B cell (primary cell): ENCODE measurements around the gene SETBP1. TPM values are rescaled to one million over a fixed set of nuclear protein-coding genes. Genes with fewer than 3 reads are reported as not detected.

ENCODE experiments used
- ATAC-seq: fragments of 200-7000 bp; cut with Tn5 transposase; one replicate; pipeline ENCODE4 v1.10.0; 2021; ENCODE audit warnings: low read depth, mild to moderate bottlenecking, moderate number of reproducible peaks, moderate library complexity
- CTCF ChIA-PET: fragments of 350-600 bp; sonication (Branson Sonifier 250); formaldehyde crosslinking; loops from one replicate; lab custom pipeline; 2021; ENCODE audit warnings: antibody characterized with exemption, inconsistent platforms; lab: Charles Lee
- POLR2A ChIA-PET: fragments of 350-600 bp; sonication (Branson Sonifier 250); formaldehyde crosslinking; loops from one replicate; lab custom pipeline; 2021; ENCODE audit warnings: antibody characterized with exemption; lab: Charles Lee
- DNase-seq: peaks from one replicate; pipeline ENCODE4 v3.0.0; 2013
- H2AFZ ChIP-seq: 2 replicates; pipeline ENCODE4 v1.6.1; 2012; ENCODE audit warnings: mild to moderate bottlenecking, low read depth, low read length; ENCODE audit not compliant: insufficient read depth, poor library complexity, severe bottlenecking
- H3K27ac ChIP-seq, 2 donors: 1 replicate in 1 of 2; 2 replicates in 1 of 2; pipeline ENCODE4 v1.5.1; 2012 to 2013; ENCODE audit warnings: low read length in 2 of 2, mild to moderate bottlenecking in 2 of 2, moderate library complexity in 1 of 2
- H3K27me3 ChIP-seq, 4 experiments: fragments of 200-600 bp in 1 of 4; sonication (generic) in 1 of 4; replicated peaks in 1 of 4; 1 replicate in 2 of 4; 2 replicates in 2 of 4; pipeline versions ENCODE4 v1.6.1 to v1.7.0; 2013 to 2016; ENCODE audit warnings: low read length in 3 of 4, mild to moderate bottlenecking in 2 of 4, mixed read lengths in 1 of 4, moderate library complexity in 1 of 4; ENCODE audit not compliant: insufficient read depth in 4 of 4, control insufficient read depth in 3 of 4; ENCODE audit errors: control extremely low read depth in 1 of 4
- H3K36me3 ChIP-seq, 2 experiments: replicated peaks in 1 of 2; 1 replicate in 1 of 2; 2 replicates in 1 of 2; pipeline versions ENCODE4 v1.6.1 to v1.7.1; 2013; ENCODE audit warnings: low read length in 1 of 2; ENCODE audit not compliant: insufficient read depth in 2 of 2, control insufficient read depth in 1 of 2; ENCODE audit errors: control extremely low read depth in 1 of 2, extremely low read depth in 1 of 2
- H3K4me1 ChIP-seq, 2 donors: fragments of 200-600 bp in 1 of 2; sonication (generic) in 1 of 2; 1 replicate in 1 of 2; 2 replicates in 1 of 2; pipeline versions ENCODE4 v1.5.1 to v1.6.1; 2013 to 2017; ENCODE audit warnings: low read length in 2 of 2; ENCODE audit not compliant: control insufficient read depth in 2 of 2, insufficient read depth in 2 of 2
- H3K4me2 ChIP-seq: replicated peaks from 2 replicates; pipeline ENCODE3; 2012; ENCODE audit warnings: mild to moderate bottlenecking, low read depth, low read length; ENCODE audit not compliant: poor library complexity, severe bottlenecking
- H3K4me3 ChIP-seq, 5 experiments: fragments of 200-600 bp in 1 of 5; sonication (generic) in 1 of 5; 1 replicate in 3 of 5; 2 replicates in 2 of 5; pipeline versions ENCODE4 v1.5.1 to v1.7.0; 2011 to 2016; ENCODE audit warnings: low read length in 4 of 5, mild to moderate bottlenecking in 4 of 5, low read depth in 2 of 5, control low read depth in 1 of 5, moderate library complexity in 1 of 5; ENCODE audit not compliant: insufficient read depth in 1 of 5; ENCODE audit errors: control extremely low read depth in 1 of 5, extremely low read depth in 1 of 5
- H3K79me2 ChIP-seq: fragments of 200-600 bp; sonication (generic); one replicate; pipeline ENCODE4 v1.6.0; 2016; ENCODE audit warnings: low read length; ENCODE audit not compliant: control insufficient read depth, insufficient read depth
- H3K9ac ChIP-seq: fragments of 200-600 bp; sonication (generic); 2 replicates; pipeline ENCODE4 v1.6.1; 2017; ENCODE audit warnings: mild to moderate bottlenecking, low read length, moderate library complexity
- H3K9me3 ChIP-seq, 3 donors: one replicate each; pipeline versions ENCODE4 v1.6.1 to v1.7.1; 2013; ENCODE audit warnings: low read length in 2 of 3; ENCODE audit not compliant: control insufficient read depth in 2 of 3, insufficient read depth in 1 of 3; ENCODE audit errors: control extremely low read depth in 1 of 3
- H4K20me1 ChIP-seq: 2 replicates; pipeline ENCODE4 v1.6.0; 2012; ENCODE audit warnings: mild to moderate bottlenecking, low read length; ENCODE audit not compliant: insufficient read depth, control insufficient read depth, poor library complexity, severe bottlenecking
- H3K27ac Mint-ChIP-seq: one replicate; pipeline ENCODE4 v1.8.0; 2021; ENCODE audit warnings: mixed read lengths
- H3K27me3 Mint-ChIP-seq: one replicate; pipeline ENCODE4 v1.8.0; 2021; ENCODE audit warnings: mixed read lengths
- H3K4me1 Mint-ChIP-seq: one replicate; pipeline ENCODE4 v1.8.0; 2021; ENCODE audit warnings: mixed read lengths
- H3K4me3 Mint-ChIP-seq: one replicate; pipeline ENCODE4 v1.8.0; 2021; ENCODE audit warnings: mixed read lengths
- H3K9me3 Mint-ChIP-seq: one replicate; pipeline ENCODE4 v1.8.0; 2022; ENCODE audit warnings: mixed read lengths; ENCODE audit not compliant: insufficient read depth
- CTCF ChIP-seq: fragments of 200-600 bp; IDR thresholded peaks from one replicate; pipeline ENCODE4 v1.8.0; 2022; ENCODE audit warnings: antibody characterized with exemption, mild to moderate bottlenecking
- EZH2 ChIP-seq: IDR thresholded peaks from 2 replicates; pipeline ENCODE4 v1.6.1; 2012; ENCODE audit warnings: borderline replicate concordance, low read depth, mild to moderate bottlenecking, moderate library complexity, low read length; ENCODE audit not compliant: insufficient read depth, poor library complexity, severe bottlenecking
- WGBS: methylation state at CpG from one replicate; pipeline ENCODE4 v1.1.5; 2013; ENCODE audit warnings: missing lambda C conversion rate; ENCODE audit not compliant: insufficient coverage; 5-methylcytosine and 5-hydroxymethylcytosine counted together
- intact Hi-C: fragments of 100-400 bp; cut with micrococcal nuclease; formaldehyde crosslinking; loops from one replicate; pipeline ENCODE4 v1.10.0; 2022
- polyA plus RNA-seq: library from polyadenylated mRNA; depleted of rRNA; stranded (reverse); fragments of >200 nt; gene quantifications from 2 replicates; pipeline ENCODE4 v1.2.3, GENCODE V29; 2012
- total RNA-seq, 2 donors: library from RNA; stranded (reverse); fragments of 120-200 nt in 1 of 2; gene quantifications; 1 replicate in 1 of 2; 2 replicates in 1 of 2; pipeline versions ENCODE4 v1.2.3 to v1.2.4, GENCODE V29; 2013 to 2022

SETBP1 gene
- total and polyA plus RNA-seq, 2 donors (not counting 1 experiment from before 2014, with no cell fraction given): 15.1 to 129 TPM

DNA sequence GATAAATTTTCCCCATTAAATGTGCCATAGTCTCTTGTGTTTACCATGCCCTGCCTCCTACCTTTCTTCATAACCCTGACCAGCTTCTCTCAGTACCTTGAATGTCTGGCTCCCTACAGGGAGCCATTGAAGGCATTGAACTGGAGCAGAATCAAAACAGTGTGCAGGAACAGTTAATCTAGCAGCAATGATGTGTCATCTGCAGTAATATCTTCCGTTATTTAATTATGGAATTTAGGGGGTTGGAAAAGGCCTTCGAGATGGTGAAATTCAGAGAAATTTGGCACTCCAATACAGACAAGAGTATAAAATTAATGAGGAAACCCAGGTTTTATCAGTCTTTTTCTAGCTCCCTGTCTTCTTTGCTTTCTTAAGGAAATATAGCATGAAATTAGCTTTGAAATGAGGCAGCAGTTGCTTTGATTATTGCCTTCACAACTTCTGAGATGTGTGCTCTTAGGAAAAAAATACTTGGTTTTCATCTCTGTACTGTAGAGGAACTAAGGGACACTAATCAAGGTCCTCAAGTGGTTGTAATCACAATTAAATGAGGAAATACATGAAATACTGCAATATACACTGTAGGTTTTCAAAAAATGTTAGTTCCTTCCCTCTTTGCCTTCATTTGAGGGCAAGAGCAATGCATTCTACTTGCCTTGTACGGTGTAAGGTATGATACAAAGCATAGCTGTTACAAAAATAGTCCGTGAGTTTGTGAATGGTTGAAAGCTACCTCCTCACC, 369.1 kb downstream of the SETBP1 start:
- Histone ChIP-seq H3K4me3 (no peak overlapping the region), H3K27ac (no peak overlapping the region), H3K4me2 (no peak overlapping the region), H3K4me1 (no peaks in the 10 kb centered on the region), H3K36me3 (peaks cover 1 to 18% of the 10 kb centered on the region in 2 experiments), H2AFZ (no peak overlapping the region), H3K79me2 (no peaks in the 10 kb centered on the region), H3K27me3 (no peaks in the 10 kb centered on the region), H3K9me3 (no peaks in the 10 kb centered on the region), H3K9ac (no peak overlapping the region), H4K20me1 (no peaks in the 10 kb centered on the region)
- no peaks in the 10 kb centered on the region for H3K27me3 Mint-ChIP-seq
- intact Hi-C loops: no loop called here
- no peaks in the 10 kb centered on the region for H3K9me3 Mint-ChIP-seq
- peaks cover 6% of the 10 kb centered on the region for H3K4me1 Mint-ChIP-seq
- TF ChIP-seq EZH2 (no peak), CTCF (no peak)
- ChIA-PET CTCF (no interaction called here), POLR2A (interaction anchor here (0.6 kb wide), 1 partner anchor 28 kb away, joined by 3 read pairs; no protein-coding TSS in a partner anchor)
- no peak overlapping the region for H3K4me3 Mint-ChIP-seq
- ATAC-seq: no peak
- H3K27ac Mint-ChIP-seq: no peak overlapping the region
- DNase-seq: no peak
- WGBS: no CpG with 5 or more reads among the region's 4 CpGs
